ENCODE data around the gene TMEM168.
"Not testable (repeated sequence)": the region's sequence is repeated elsewhere in the genome, so short reads cannot be mapped to it uniquely, and the experiment has no call there.

TMEM168 gene, protein sequence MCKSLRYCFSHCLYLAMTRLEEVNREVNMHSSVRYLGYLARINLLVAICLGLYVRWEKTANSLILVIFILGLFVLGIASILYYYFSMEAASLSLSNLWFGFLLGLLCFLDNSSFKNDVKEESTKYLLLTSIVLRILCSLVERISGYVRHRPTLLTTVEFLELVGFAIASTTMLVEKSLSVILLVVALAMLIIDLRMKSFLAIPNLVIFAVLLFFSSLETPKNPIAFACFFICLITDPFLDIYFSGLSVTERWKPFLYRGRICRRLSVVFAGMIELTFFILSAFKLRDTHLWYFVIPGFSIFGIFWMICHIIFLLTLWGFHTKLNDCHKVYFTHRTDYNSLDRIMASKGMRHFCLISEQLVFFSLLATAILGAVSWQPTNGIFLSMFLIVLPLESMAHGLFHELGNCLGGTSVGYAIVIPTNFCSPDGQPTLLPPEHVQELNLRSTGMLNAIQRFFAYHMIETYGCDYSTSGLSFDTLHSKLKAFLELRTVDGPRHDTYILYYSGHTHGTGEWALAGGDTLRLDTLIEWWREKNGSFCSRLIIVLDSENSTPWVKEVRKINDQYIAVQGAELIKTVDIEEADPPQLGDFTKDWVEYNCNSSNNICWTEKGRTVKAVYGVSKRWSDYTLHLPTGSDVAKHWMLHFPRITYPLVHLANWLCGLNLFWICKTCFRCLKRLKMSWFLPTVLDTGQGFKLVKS

DNA sequence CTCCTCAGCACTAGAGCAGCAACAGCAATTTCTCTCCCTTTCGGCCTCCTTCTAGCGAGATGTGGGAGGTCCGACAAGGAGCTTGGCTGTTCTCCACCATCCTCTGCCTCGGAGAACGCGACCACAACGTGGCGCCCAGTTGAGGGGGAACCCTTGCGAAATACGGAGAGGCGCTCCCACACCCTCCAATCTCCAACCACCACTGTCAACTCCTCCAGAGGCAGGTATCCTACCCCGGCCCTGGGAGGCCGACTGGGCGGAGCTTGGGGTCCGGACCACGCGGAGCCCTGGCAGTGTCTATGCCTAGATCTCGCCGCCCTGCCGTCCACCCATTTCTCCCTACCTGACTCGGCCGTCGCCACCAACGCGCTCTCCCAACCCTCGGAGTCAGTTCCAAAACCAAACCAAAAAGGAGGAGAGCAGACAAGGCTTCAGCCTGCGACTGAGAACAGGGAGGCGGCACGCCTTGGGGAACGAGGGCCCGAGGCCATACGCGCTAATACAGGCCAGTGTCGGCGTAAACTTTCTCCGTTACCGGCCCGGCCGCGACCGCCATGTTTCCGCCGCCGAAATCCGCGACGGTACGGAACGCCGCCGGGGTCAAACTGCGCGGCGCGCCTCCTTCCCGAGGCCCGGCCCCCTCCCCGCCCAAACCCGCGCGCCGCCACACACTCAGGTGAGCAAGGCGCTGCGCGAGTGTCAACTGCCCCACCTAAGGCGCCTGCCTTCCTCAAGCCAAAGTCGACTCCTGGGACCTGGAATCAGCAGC lies at the start of gene TMEM168:
Gene TMEM168 (minus strand): TSS at position 577 of the 769 bp plus-strand sequence. CDS start 5,568 bp downstream, outside the sequence.
- peak; percentile 66 for DNase-seq

DNA sequence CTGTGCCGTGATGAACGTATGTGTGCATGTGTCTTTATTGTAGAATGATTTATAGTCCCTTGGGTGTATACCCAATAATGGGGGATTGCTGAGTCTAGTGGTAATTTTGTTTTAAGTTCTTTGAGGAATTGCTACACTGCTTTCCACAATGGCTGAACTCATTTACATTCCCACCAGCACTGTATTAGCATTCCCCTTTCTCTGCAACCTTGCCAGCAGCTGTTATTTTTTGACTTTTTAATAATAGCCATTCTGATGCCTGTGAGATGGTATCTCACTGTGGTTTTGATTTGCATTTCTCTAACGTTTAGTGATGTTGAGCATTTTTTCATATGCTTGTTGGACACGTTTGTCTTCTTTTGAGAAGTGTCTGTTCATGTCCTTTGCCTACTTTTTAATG lies 45.7 kb upstream of the TMEM168 start:
- not testable (repeated sequence) for DNase-seq

DNA sequence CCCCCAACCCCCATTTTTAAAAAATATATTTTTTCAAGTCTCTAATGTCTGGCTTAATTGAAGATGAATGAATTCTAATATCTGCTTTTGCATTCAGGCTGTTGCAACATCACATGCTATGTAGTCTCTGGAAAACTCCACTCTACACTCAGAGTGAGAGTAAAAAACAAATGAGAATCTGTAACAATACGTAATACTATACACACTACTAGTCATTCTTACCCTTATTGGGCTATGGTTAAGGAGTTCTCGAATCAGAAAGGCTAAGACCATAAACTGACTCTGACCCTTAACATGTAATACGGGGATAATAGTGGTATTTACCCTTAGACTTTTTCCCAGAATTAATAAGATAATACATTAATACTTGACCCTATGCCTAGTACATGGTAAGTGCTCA lies 42.9 kb upstream of the TMEM168 start:
- DNase-seq = no peak

DNA sequence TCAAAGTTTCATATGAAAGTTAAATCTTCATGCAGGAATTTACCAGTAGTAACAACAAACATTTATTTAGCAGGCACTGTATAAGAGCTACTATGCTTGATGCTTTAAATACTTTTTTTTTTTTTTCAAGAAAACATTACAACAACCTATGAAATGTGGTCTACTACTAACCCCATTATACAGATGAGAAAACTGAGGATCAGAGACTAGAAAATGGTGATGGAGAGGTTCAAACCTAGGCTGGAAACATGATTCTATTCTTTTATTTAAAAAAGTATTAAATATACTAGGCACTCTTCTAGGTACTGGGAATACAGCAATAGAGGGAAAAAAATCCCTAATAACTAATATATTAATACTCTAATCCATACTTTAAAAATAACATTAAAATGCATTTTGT lies 40.6 kb upstream of the TMEM168 start:
- no peak for DNase-seq

DNA sequence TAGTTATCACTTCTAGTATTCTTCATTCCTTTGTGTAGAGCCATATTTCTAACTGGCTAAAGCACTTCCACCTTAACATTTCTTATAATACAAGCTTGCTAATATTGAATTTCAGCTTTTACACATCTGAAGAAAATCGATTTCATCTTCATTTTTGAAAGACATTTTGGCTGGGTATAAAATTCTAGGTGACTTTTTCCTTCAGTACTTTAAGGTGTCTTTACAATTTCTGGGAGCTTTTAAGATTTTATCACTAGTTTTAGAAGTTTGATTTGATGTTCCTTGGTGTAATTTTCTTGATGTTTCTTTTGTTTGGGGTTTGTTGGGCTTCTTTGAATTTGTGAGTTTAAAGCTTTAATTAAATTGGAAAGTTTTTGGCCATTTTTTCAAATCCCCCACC lies 38.5 kb upstream of the TMEM168 start:
- no peak for DNase-seq

DNA sequence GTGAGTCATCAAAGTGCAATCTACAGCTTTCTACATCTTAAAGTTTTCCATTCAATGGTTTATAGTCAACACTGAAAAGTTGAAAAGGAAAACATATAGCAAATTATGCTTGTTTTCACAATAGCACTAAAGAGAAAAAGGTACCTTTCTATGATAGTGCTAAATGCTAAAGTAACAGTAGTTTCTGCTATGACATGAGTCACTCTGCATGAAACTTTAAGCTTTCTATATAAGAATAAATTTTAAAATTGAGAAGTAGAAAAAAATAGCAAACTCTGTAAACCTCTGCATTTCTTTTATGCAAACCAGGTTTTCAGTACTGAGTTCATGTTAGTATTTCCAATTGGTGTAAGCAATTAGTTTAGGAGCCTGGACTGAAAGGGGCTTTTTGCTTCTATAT lies 31.2 kb upstream of the TMEM168 start:
- DNase-seq = no peak

DNA sequence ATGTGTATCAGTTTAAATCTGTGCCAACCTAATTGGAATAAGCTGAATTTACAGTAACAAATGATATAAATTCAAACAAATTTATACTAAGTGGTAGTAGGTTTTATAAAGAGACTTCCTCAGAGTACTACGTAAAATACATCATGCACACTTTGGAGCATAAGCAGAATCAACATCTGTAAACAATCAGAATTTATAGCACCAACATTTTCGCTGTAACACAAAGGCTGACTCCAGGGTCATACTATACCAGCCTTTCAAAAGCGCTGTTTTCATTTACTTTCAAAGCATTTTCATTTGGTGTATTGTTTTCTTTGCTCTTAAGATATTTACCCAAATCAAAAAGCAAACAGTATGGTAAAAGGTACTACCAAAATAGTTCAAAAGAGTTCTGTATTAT lies 29.3 kb upstream of the TMEM168 start:
- DNase-seq = no peak

DNA sequence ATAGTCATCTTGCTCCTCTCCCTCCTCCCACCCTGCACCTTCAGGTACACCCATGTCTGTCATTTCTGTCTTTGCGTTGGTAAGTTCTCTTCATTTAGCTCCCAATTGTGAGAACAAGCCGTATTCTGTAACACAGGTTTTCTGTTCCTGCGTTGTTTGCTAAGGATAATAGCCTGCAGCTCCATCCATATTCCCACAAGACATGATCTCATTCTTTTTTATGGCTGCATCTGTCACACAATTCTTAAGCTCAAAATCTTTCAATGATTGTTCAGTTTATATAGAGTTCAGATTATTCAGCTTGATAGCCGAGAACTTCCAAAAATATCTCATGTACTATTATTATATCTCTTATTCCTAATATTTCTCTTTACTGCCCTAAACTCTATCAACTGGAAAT lies 16.0 kb upstream of the TMEM168 start:
- DNase-seq = no peak

DNA sequence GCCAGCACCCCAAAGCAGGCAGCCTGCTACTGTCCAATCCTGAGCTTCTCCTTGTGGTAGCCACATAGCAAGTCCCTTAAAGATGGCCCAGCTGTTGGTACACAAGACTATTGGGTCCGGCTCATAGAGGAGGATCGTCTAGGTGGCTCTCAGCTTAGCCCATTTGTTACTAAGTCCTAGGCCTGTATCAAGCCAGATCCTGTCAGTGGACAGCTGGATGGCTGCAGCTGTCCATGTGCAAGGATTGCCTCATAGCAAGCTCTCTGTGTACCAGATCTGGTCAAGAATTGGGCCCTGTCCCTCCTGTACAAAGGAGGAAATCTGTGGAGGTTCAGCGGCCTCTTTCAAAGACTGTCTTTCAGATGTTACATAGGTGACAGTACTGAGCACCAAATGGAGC lies 12.2 kb upstream of the TMEM168 start:
- DNase-seq = no peak

DNA sequence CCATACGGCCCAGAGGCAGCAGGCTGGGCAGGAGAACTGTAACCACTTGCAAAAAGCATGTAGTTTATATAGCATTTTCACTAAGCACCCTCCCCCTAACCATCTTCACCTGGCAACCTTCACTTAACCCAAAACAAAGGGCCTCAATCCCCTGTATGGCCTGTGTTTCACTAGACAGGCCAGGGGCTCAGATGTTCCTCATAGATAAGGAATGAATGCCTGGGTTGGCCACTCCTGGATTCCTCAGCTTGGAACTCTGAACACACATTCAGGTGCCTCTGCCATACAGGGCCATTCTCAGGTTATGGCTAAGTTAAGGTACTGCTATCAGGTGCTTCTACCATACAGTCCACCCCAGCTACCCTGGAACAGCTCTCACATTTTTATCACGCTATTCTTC lies 10.3 kb upstream of the TMEM168 start:
- no peak for DNase-seq

DNA sequence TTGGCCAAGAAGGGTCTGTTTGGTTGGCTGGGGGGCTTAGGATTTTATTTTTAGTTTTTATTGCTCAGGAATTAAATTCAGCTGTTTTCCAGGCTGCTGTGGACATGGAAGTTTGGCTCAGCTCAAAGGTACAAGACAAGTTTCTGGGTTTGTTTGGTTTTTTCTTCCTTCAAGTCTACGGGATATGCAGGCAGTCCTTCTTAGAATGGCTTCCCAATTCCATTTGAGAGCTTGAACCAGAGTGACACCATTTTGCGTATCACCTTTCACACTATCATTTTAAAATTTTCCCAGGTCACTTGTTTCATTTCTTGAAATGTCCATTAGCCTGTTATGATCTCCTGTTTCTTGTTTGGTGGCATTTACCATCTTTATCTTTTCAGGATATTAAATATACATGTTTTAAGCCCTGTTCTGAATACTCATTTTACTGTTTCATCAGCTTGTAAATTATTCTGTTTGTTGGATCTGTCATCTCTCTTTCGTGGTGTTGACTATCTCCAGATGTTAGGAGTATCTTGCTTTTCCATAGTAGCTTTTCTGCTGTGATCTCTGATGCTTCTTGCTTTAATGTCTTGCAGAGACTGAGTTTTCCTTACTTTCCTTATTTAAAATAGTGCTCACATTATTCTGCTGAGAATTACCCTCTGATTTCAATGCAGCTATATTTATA lies 9.4 kb upstream of the TMEM168 start:
- DNase-seq = no peak

DNA sequence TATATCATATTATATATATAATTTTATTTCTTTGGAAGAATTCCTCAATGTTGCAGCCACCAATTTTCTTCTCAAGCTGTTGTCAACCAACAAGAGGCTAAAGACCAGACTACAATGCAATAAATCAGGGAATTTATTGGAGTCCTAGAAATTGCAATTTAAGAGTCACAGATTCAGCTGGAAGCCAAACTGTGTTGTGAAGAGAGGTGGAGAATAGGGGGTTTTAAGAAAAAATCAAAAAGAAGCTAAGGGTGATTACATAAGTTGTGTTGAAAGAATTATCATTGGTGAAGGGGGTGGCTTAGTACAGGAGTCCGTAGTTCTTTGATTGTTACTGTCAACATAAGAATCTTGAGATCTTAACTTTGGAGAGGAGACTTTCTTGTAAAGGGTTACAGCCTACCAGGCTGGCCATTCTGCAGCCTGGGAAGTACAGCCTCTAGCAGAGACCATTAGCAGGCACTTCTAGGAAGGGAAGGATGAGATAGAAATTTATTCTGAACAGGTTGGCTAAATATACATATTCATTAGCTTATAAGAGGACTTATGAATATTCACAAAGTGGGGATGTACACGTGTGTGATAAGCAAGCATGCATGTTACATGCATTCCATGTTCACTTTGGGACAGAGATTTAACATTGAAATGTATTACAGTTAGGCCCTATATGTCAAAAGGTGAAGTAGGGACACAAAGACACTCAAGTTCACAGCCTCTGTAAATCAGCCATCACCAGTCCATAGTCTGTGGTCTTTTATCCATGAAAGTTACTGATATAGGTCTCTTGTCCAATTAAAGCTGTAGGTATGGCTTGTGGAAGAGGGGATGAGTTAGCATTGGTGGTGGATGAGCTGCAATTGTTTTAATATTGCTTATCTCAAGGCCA lies 8.3 kb upstream of the TMEM168 start:
- DNase-seq = no peak

DNA sequence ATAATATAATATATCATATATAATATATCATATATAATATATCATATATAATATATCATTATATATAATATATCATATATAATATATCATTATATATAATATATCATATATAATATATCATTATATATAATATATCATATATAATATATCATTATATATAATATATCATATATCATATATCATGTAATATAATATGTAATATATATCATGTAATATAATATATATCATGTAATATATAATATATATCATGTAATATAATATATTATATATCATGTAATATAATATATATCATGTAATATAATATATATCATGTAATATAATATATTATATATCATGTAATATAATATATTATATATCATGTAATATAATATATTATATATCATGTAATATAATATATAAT lies 6.4 kb upstream of the TMEM168 start:
- DNase-seq = not testable (repeated sequence)

DNA sequence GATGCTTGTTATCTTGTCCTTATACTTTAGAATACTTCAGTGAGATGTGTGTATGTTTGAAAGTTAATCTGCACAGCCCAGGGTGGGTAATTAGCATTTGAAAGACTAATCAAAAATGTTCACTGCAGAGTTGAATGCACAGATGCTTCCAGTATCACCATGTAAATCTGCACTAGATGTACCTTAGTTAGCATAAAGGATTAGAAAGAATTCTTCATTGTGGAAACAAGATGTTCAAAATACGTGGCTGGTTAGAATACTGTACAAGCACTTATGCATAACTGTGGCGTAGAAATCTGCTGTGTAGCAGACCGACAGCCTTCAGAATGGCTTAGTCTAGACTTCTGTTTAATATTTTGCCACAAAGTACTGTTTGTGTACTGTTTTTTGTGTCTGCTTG lies 2.2 kb upstream of the TMEM168 start:
- no peak for DNase-seq

DNA sequence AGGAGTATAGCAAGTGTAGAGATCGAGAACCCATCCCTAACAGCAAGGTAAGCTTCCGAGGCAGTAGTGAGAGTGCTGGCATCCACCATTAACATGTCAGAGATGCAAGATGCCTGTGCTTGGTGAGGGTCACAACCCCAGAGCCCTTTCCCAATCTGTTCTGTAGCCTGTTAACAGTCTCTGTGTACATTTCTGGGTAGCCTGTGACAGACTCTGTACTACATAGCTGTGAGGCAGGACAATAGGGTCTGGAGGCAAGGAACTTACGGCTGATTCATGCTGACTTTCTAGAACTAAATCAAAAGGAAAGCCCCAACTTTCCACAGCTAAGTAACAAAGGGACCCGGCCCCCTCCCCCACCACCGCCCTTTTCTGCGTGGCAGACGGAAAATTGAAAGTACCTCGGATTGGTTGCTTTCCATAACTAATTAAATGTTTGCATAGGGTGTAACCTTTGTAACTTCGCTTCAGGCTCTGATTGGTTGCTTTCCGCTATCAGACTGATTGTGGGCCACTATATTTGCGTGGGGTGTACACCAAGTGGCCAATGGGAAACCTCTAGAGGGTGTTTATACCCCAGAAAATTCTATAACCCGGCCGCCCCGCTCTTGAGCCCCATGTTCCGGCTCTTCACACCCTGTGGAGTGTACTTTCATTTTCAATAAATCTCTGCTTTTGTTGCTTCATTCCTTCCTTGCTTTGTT lies 1.4 kb upstream of the TMEM168 start:
- no peak for DNase-seq

DNA sequence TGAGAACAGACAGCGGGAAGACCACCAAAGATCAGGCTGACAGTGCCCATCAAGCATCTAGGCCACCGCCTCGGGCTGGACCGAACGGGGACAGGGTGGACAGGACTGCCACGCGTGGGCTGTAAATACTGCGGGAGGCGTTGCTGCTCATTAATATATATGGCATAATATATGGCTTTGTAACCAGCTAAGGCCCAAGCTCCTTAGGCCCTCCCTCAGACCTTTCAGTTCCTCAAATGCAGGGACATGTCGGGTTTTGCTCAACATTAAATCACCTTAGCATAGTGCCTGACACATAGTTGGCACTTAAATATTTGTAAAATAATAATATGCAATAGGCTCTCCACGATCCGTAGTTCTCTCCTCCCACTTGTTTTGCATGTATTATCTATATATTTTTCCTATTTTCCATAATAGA lies 402 bp upstream of the TMEM168 start:
- no peak for DNase-seq

DNA sequence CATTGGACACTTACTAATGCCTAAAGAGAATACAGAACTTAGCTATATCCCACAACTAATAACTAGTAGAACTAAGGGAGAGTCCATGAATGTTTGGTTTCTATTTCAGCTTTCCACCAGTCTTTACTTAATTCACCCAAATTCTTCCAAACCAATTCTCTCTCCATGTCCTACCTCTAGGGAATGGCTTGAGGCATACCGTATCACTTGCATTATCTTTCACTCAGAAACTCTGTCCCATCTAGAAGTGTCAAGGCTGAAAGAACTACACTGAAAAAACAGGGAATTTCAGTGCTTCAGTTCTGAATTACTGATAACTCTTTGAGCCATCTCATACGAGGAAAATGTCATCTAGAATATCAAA lies 758 bp downstream of the TMEM168 start:
- DNase-seq = no peak

DNA sequence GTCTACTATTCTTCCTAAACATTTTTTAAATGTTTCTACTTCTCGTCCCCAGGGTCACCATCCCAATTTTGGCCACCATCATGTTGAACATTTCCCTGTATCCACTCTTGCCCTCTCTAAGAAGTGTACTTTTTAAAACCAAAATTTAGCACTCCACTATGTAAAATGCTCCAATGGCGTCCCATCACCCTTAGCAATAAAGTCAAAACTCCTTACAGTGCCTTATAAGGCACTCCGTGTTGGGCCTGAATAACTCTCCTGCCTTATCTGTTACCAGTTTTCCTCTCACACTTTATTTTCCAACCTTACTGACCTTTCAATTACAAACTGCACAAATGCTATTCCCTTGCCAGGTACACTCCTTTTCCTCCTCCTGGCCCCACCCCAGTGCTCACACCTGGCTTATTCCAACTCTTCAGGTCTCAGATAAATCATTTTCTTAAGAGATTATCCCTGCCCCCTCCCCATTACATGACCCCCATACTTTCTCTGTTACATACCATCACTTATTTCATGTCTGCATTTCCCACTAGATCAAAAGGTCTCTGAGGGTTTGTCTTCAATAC lies 1.3 kb downstream of the TMEM168 start:
- DNase-seq = no peak

DNA sequence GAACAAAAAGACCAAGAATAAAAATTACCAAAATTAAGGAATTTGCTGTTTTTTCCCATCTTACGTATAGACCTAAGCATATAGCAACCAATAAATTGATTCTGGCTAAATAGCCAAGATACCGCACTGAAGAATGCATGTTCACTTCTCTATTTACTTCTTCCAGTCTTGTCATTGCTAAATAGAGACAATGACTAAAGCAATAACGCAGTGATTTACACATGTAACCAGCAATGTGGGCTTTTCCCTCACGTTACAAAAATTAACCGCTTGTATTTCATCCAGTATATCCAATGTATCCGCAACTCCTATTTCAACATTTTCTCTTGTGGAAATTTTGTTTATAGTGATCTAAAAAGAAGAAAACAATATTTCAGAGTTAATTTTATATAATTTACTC lies 5.6 kb downstream of the TMEM168 start:
- DNase-seq = no peak

DNA sequence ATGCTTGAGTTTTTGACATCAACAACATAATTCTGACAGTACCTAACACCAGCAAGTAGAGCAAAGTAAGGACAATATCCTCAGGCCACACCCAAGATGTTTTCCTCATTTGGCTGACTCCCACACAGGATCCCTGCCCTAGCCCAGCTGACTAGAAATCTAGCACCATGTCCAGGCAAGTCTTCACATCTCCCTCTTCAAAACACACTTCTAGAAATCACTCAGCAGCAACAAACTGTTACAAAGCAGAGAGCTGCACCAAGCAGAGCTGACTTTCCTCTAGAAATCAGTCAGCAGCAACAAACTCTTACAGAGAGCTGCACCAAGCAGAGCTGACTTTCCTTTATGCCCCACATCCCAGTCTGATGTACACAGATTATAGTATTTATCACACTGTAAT lies 7.7 kb downstream of the TMEM168 start:
- DNase-seq = no peak

DNA sequence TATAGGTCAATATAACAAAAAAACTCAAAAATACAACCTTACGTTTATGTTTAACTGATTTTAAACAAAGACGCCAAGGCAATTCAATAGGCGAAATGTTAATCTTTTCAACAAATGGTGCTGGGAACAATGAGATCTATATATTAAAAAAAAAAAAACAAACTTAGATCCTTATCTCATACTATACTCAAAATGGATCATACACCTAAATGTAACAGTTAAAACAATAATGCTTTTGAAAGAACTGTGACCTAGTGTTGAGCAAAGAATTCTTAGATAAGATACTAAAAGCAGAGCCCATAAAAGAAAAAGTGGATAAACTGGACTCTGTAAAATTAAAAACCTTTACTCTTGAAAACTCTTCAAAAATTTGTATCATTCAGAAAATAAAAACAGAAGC lies 8.6 kb downstream of the TMEM168 start:
- no peak for DNase-seq
